RCC 7860 (cell line): ENCODE measurements around the gene TEKT1.
"Not testable (repeated sequence)": the region's sequence is repeated elsewhere in the genome, so short reads cannot be mapped to it uniquely, and the experiment has no call there.

Source experiments
- DNase-seq: peaks from one replicate; pipeline ENCODE4 v3.0.0-alpha.2; 2015; ENCODE audit warnings: low spot score
- FAIRE-seq: peaks from 2 replicates; lab custom pipeline; 2012; peaks lifted over from hg19 to GRCh38; lab: Jason Lieb, UNC

Gene TEKT1

GRCh38 chr17:6818938-6819337 lies 12.6 kb downstream of the TEKT1 start:
- DNase-seq (no peak), FAIRE-seq (no peak)

GRCh38 chr17:6816368-6816767 lies 15.2 kb downstream of the TEKT1 start:
- FAIRE-seq, DNase-seq: not testable (repeated sequence)

GRCh38 chr17:6815775-6816174 lies 15.8 kb downstream of the TEKT1 start:
- peak; percentile 80 for DNase-seq

GRCh38 chr17:6812295-6812694 lies 19.2 kb downstream of the TEKT1 start:
- no peak for FAIRE-seq
- no peak for DNase-seq

More at GRCh38 chr17:6815775-6816174, 15.8 kb downstream of the TEKT1 start:
- FAIRE-seq, result peak; percentile 55

GRCh38 chr17:6811510-6811909 lies 20.0 kb downstream of the TEKT1 start:
- DNase-seq, result no peak
- FAIRE-seq, result no peak

- DNase-seq, result no peak
- no peak for FAIRE-seq
Observed at GRCh38 chr17:6800422-6801027, 31.0 kb downstream of the TEKT1 start.

- no peak for FAIRE-seq
- DNase-seq, result no peak
Observed at GRCh38 chr17:6799738-6800137, 31.8 kb downstream of the TEKT1 start.

GRCh38 chr17:6797718-6798351 lies 33.7 kb downstream of the TEKT1 start:
- DNase-seq (no peak), FAIRE-seq (no peak)

GRCh38 chr17:6796887-6797490 lies 34.5 kb downstream of the TEKT1 start:
- DNase-seq, result peak; percentile 54
- FAIRE-seq, result peak; percentile 88

GRCh38 chr17:6796017-6796886 lies 35.3 kb downstream of the TEKT1 start:
- no peak for FAIRE-seq
- no peak for DNase-seq

GRCh38 chr17:6793748-6794493 lies 37.6 kb downstream of the TEKT1 start:
- FAIRE-seq, result no peak
- no peak for DNase-seq

- no peak for FAIRE-seq
- DNase-seq, result no peak
Observed at GRCh38 chr17:6789146-6789545, 42.4 kb downstream of the TEKT1 start.

GRCh38 chr17:6787081-6787693 lies 44.3 kb downstream of the TEKT1 start:
- DNase-seq (no peak), FAIRE-seq (no peak)

- peak; percentile 24 for DNase-seq
- no peak for FAIRE-seq
Observed at GRCh38 chr17:6786618-6787017, 44.9 kb downstream of the TEKT1 start.

GRCh38 chr17:6782244-6782643 lies 49.3 kb downstream of the TEKT1 start:
- DNase-seq, result no peak
- no peak for FAIRE-seq

GRCh38 chr17:6780886-6781285 lies 50.6 kb downstream of the TEKT1 start:
- peak; percentile 31 for DNase-seq

GRCh38 chr17:6780001-6780400 lies 51.5 kb downstream of the TEKT1 start:
- DNase-seq (peak; percentile 27), FAIRE-seq (no peak)

More at GRCh38 chr17:6780886-6781285, 50.6 kb downstream of the TEKT1 start:
- no peak for FAIRE-seq

- FAIRE-seq (no peak), DNase-seq (no peak)
Observed at GRCh38 chr17:6779411-6779810, 52.1 kb downstream of the TEKT1 start.

- FAIRE-seq (no peak), DNase-seq (no peak)
Observed at GRCh38 chr17:6775871-6776405, 55.6 kb downstream of the TEKT1 start, which contains the start of gene FBXO39. Gene FBXO39 (plus strand): TSS chr17:6776215. CDS start chr17:6779869, 3,654 bp downstream.

GRCh38 chr17:6774906-6775305 lies 56.6 kb downstream of the TEKT1 start:
- FAIRE-seq, result not testable (repeated sequence)

More at GRCh38 chr17:6774906-6775305, 56.6 kb downstream of the TEKT1 start:
- not testable (repeated sequence) for DNase-seq
